Ishikawa (cell line): ENCODE data around the gene DHDH.

Source experiments
- CEBPB ChIP-seq: IDR thresholded peaks from 2 replicates; pipeline ENCODE4 v1.6.1; 2012
- CREB1 ChIP-seq: IDR thresholded peaks from 2 replicates; pipeline ENCODE4 v1.6.1; 2012; ENCODE audit warnings: low read depth
- EP300 ChIP-seq: IDR thresholded peaks from 2 replicates; pipeline ENCODE4 v1.6.1; 2012; ENCODE audit warnings: borderline replicate concordance
- FOXM1 ChIP-seq: IDR thresholded peaks from 2 replicates; pipeline ENCODE4 v1.6.1; 2012; ENCODE audit warnings: low read depth, borderline replicate concordance
- RAD21 ChIP-seq: IDR thresholded peaks from 2 replicates; pipeline ENCODE4 v1.6.1; 2012; ENCODE audit warnings: low read depth
- TAF1 ChIP-seq: IDR thresholded peaks from 2 replicates; pipeline ENCODE4 v1.6.1; 2012; ENCODE audit warnings: low read depth, mild to moderate bottlenecking
- TCF12 ChIP-seq: IDR thresholded peaks from 2 replicates; pipeline ENCODE4 v1.6.1; 2012; ENCODE audit warnings: low read depth
- TEAD4 ChIP-seq: IDR thresholded peaks from 2 replicates; pipeline ENCODE4 v1.6.1; 2012
- YY1 ChIP-seq: IDR thresholded peaks from 2 replicates; pipeline ENCODE4 v1.6.1; 2012; ENCODE audit warnings: low read depth
- TF ChIP-seq, protein P1 (sequence below): IDR thresholded peaks from 2 replicates; pipeline ENCODE4 v1.6.1; 2012; ENCODE audit warnings: low read depth, mild to moderate bottlenecking
- TF ChIP-seq, protein P2 (sequence below): IDR thresholded peaks from 2 replicates; pipeline ENCODE4 v1.6.1; 2012

- TF ChIP-seq TAF1: no peak
- TF ChIP-seq, protein P1, sequence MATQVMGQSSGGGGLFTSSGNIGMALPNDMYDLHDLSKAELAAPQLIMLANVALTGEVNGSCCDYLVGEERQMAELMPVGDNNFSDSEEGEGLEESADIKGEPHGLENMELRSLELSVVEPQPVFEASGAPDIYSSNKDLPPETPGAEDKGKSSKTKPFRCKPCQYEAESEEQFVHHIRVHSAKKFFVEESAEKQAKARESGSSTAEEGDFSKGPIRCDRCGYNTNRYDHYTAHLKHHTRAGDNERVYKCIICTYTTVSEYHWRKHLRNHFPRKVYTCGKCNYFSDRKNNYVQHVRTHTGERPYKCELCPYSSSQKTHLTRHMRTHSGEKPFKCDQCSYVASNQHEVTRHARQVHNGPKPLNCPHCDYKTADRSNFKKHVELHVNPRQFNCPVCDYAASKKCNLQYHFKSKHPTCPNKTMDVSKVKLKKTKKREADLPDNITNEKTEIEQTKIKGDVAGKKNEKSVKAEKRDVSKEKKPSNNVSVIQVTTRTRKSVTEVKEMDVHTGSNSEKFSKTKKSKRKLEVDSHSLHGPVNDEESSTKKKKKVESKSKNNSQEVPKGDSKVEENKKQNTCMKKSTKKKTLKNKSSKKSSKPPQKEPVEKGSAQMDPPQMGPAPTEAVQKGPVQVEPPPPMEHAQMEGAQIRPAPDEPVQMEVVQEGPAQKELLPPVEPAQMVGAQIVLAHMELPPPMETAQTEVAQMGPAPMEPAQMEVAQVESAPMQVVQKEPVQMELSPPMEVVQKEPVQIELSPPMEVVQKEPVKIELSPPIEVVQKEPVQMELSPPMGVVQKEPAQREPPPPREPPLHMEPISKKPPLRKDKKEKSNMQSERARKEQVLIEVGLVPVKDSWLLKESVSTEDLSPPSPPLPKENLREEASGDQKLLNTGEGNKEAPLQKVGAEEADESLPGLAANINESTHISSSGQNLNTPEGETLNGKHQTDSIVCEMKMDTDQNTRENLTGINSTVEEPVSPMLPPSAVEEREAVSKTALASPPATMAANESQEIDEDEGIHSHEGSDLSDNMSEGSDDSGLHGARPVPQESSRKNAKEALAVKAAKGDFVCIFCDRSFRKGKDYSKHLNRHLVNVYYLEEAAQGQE: no peak
- no peak for TF ChIP-seq EP300
- no peak for TF ChIP-seq RAD21
- TF ChIP-seq CEBPB: no peak
- TF ChIP-seq FOXM1: no peak
- TF ChIP-seq YY1: no peak
- TF ChIP-seq TEAD4: no peak
- no peak for TF ChIP-seq TCF12
- TF ChIP-seq, protein P2, sequence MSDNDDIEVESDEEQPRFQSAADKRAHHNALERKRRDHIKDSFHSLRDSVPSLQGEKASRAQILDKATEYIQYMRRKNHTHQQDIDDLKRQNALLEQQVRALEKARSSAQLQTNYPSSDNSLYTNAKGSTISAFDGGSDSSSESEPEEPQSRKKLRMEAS: no peak
- TF ChIP-seq CREB1: no peak
These were observed 56.3 kb downstream of the DHDH start for GRCh38 chr19:48989701-48990291.
